Colonic mucosa (tissue), 4 donors: ENCODE results near the gene RBM14. TPM values are rescaled to one million over a fixed set of nuclear protein-coding genes. Genes with fewer than 3 reads are reported as not detected.

Experiments used
- DNase-seq: peaks from one replicate; pipeline ENCODE4 v3.0.0-alpha.2; 2020
- H3K27ac ChIP-seq: fragments of 200-600 bp; one replicate; pipeline ENCODE4 v1.8.0; 2021
- H3K27me3 ChIP-seq: fragments of 200-600 bp; one replicate; pipeline ENCODE4 v1.8.0; 2021
- H3K36me3 ChIP-seq: fragments of 200-600 bp; one replicate; pipeline ENCODE4 v1.8.0; 2021
- H3K4me1 ChIP-seq: fragments of 200-600 bp; one replicate; pipeline ENCODE4 v1.8.0; 2021; ENCODE audit warnings: mild to moderate bottlenecking
- H3K4me3 ChIP-seq: fragments of 200-600 bp; one replicate; pipeline ENCODE4 v1.8.0; 2021
- H3K9ac ChIP-seq, 2 donors: one replicate each; pipeline ENCODE4 v1.7.0; 2013; ENCODE audit warnings: control low read depth in 2 of 2, low read depth in 2 of 2, low read length in 2 of 2
- H3K9me3 ChIP-seq: fragments of 200-600 bp; one replicate; pipeline ENCODE4 v1.8.0; 2021
- CTCF ChIP-seq: fragments of 200-600 bp; IDR thresholded peaks from one replicate; pipeline ENCODE4 v1.8.0; 2022; ENCODE audit warnings: antibody characterized with exemption, mild to moderate bottlenecking
- intact Hi-C: fragments of 100-400 bp; cut with DNase I; formaldehyde crosslinking; loops from one replicate; pipeline ENCODE4 v1.14.1; 2022
- total RNA-seq, 2 donors: library from RNA; stranded (reverse); fragmentation: NEBNext Ultra II Directional in 1 of 2; extraction: Animal tissue kit (Norgen Biotek cat#: 25700) in 1 of 2; gene quantifications; one replicate each; pipeline ENCODE4 v1.2.1, GENCODE V29; 2021
- donor health status: healthy.
- donor health status: DM: no; HTN: no; CAD: no.
- donor health status: DM: no; HTN: no; CAD: no.

Gene RBM14
- total RNA-seq, 2 donors from 2014 or later, result 36.4 to 110 TPM

DNA sequence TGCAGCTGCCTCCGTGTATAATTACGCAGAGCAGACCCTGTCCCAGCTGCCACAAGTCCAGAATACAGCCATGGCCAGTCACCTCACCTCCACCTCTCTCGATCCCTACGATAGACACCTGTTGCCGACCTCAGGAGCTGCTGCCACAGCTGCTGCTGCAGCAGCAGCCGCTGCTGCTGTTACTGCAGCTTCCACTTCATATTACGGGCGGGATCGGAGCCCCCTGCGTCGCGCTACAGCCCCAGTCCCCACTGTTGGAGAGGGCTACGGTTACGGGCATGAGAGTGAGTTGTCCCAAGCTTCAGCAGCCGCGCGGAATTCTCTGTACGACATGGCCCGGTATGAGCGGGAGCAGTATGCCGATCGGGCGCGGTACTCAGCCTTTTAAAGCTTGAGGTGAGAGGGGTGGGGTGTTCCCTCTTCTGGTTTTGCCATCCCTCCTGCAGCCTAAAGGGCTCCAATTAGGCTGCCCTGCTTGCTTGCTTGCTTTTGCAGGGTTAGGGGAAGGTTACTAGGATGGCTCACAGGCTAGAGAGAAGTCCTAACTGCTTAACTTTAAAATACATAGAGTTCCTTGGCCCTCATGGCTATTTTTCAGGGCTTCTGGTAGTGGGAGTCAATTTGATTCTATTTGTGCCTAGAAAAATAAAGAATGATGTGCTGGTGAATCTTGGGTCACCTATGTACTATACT lies 27.5 kb downstream of the RBM14 start:
- Histone ChIP-seq H3K36me3 (peaks cover 11% of the 10 kb centered on the region), H3K4me1 (peaks cover 23% of the 10 kb centered on the region), H3K4me3 (no peak overlapping the region), H3K9me3 (no peaks in the 10 kb centered on the region), H3K27ac (no peak overlapping the region), H3K9ac (no peak overlapping the region), H3K27me3 (no peaks in the 10 kb centered on the region)
- intact Hi-C loops, result no loop called here
- TF ChIP-seq CTCF, result no peak
- DNase-seq, result no peak

- H3K4me3 ChIP-seq, result no peak overlapping the region
- H3K36me3 ChIP-seq, result peaks cover 6% of the 10 kb centered on the region
- intact Hi-C loops, result no loop called here
- H3K27ac ChIP-seq, result no peak overlapping the region
- H3K27me3 ChIP-seq, result no peaks in the 10 kb centered on the region
- H3K9me3 ChIP-seq, result no peaks in the 10 kb centered on the region
- TF ChIP-seq CTCF, result no peak
- H3K4me1 ChIP-seq, result peaks cover 2% of the 10 kb centered on the region
- H3K9ac ChIP-seq, result no peak overlapping the region
- no peak for DNase-seq
These were observed 30.4 kb downstream of the RBM14 start for GRCh38 chr11:66646828-66647227.

DNA sequence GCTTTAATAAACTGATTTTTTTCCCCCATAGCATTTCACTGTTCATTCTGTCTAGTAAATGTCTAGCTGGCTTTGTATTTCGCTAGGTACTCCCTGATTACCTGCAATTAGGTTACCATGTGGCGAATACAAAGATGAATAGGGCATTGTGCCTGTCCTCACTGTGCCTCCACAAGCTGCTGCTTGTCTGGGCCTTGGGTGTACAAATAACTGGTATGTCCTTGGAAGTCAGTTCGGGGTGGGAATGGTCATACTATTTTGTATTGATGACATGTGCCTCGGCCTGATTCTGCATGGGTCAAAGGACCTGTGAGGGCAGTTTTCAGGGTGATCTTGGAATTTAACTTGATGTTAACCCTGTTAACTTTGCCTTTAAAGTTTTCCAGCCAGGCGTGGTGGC lies 33.5 kb downstream of the RBM14 start:
- no peak for TF ChIP-seq CTCF
- no peaks in the 10 kb centered on the region for H3K4me1 ChIP-seq
- intact Hi-C loops, result no loop called here
- H3K27ac ChIP-seq, result no peak overlapping the region
- peaks cover 6% of the 10 kb centered on the region for H3K36me3 ChIP-seq
- H3K27me3 ChIP-seq, result no peaks in the 10 kb centered on the region
- no peaks in the 10 kb centered on the region for H3K9me3 ChIP-seq
- no peak overlapping the region for H3K9ac ChIP-seq
- DNase-seq, result no peak
- H3K4me3 ChIP-seq, result no peak overlapping the region

- H3K4me3 ChIP-seq, result no peak overlapping the region
- intact Hi-C loops, result no loop called here
- H3K9ac ChIP-seq, result no peak overlapping the region
- no peak for DNase-seq
- no peak for TF ChIP-seq CTCF
- H3K36me3 ChIP-seq, result peaks cover 6% of the 10 kb centered on the region
- H3K9me3 ChIP-seq, result no peaks in the 10 kb centered on the region
- H3K27ac ChIP-seq, result no peak overlapping the region
- no peaks in the 10 kb centered on the region for H3K4me1 ChIP-seq
- no peaks in the 10 kb centered on the region for H3K27me3 ChIP-seq
These were observed 34.6 kb downstream of the RBM14 start for GRCh38 chr11:66651016-66651415.

GRCh38 chr11:66652651-66653050 lies 36.2 kb downstream of the RBM14 start:
- Histone ChIP-seq H3K27ac (no peak overlapping the region), H3K4me1 (no peaks in the 10 kb centered on the region), H3K36me3 (no peaks in the 10 kb centered on the region), H3K9me3 (no peaks in the 10 kb centered on the region), H3K4me3 (no peak overlapping the region), H3K9ac (no peak overlapping the region), H3K27me3 (no peaks in the 10 kb centered on the region)
- no peak for DNase-seq
- TF ChIP-seq CTCF, result no peak
- intact Hi-C loops, result no loop called here
